Testis (tissue), 2 donors: Measurements from ENCODE around the gene KCNA2.

ENCODE experiments used
- POLR2A ChIP-seq: fragments of 450-650 bp; IDR thresholded peaks from one replicate; pipeline ENCODE4 v1.6.1; 2017; ENCODE audit warnings: antibody characterized with exemption, mild to moderate bottlenecking, moderate library complexity
- TF ChIP-seq, protein P1 (sequence below), 3 experiments: fragments of 450-650 bp in 2 of 3; fragments of 200-600 bp in 1 of 3; sonication (generic) in 1 of 3; IDR thresholded peaks; one replicate each; pipeline ENCODE4 v1.5.1; 2016 to 2019; ENCODE audit warnings: antibody characterized with exemption in 3 of 3, mild to moderate bottlenecking in 2 of 3, moderate library complexity in 1 of 3

DNA sequence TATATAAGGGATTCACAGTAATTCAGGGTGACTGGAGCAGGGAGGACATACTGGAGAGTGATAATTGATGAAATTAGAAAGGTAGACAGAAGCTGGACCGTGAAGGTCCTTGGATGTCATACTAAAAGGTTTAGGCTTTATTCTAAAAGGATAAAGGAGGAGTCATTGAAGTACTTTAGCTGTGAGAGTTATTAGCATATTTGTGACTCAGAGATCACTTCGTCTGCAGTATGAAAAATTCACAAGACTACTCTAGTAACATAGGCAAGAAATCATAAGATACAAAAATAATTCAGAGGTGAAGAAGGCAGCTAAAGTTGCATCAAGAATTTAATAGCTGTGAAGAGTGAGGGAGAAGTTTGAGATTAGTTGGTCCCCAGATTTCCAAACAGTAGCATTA lies 42.3 kb upstream of the KCNA2 start:
- TF ChIP-seq, protein P1, sequence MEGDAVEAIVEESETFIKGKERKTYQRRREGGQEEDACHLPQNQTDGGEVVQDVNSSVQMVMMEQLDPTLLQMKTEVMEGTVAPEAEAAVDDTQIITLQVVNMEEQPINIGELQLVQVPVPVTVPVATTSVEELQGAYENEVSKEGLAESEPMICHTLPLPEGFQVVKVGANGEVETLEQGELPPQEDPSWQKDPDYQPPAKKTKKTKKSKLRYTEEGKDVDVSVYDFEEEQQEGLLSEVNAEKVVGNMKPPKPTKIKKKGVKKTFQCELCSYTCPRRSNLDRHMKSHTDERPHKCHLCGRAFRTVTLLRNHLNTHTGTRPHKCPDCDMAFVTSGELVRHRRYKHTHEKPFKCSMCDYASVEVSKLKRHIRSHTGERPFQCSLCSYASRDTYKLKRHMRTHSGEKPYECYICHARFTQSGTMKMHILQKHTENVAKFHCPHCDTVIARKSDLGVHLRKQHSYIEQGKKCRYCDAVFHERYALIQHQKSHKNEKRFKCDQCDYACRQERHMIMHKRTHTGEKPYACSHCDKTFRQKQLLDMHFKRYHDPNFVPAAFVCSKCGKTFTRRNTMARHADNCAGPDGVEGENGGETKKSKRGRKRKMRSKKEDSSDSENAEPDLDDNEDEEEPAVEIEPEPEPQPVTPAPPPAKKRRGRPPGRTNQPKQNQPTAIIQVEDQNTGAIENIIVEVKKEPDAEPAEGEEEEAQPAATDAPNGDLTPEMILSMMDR (IDR thresholded peaks at IDR 0.05) = no peak
- no peak for TF ChIP-seq POLR2A
